Suprapubic skin (tissue), 4 donors: ENCODE results near the gene IHH. TPM values are rescaled to one million over a fixed set of nuclear protein-coding genes. Genes with fewer than 3 reads are reported as not detected.
A peak's percentile ranks its signal among the peaks of the same experiment; 100 is the strongest.

Experiments used
- DNase-seq, 2 donors: peaks; one replicate each; pipeline ENCODE4 v3.0.0-alpha.2; 2019; ENCODE audit warnings: low spot score in 2 of 2
- H3K27ac ChIP-seq: fragments of 200-600 bp; sonication (generic); one replicate; pipeline ENCODE4 v1.5.1; 2019
- H3K27me3 ChIP-seq: fragments of 200-600 bp; sonication (generic); one replicate; pipeline ENCODE4 v1.5.1; 2019
- H3K36me3 ChIP-seq: fragments of 200-600 bp; sonication (generic); one replicate; pipeline ENCODE4 v1.5.1; 2019
- H3K4me1 ChIP-seq: fragments of 200-600 bp; sonication (generic); one replicate; pipeline ENCODE4 v1.5.1; 2019
- H3K4me3 ChIP-seq: fragments of 200-600 bp; sonication (generic); one replicate; pipeline ENCODE4 v1.5.1; 2019; ENCODE audit warnings: mild to moderate bottlenecking
- H3K9me3 ChIP-seq: fragments of 200-600 bp; sonication (generic); one replicate; pipeline ENCODE4 v1.5.1; 2019
- CTCF ChIP-seq, 2 donors: fragments of 200-600 bp in 1 of 2; fragments of 450-650 bp in 1 of 2; sonication (generic) in 1 of 2; IDR thresholded peaks; one replicate each; pipeline ENCODE4 v1.5.1; 2016 to 2019; ENCODE audit warnings: antibody characterized with exemption in 2 of 2, mild to moderate bottlenecking in 1 of 2, moderate library complexity in 1 of 2
- EP300 ChIP-seq: sonication (generic); formaldehyde crosslinking; IDR thresholded peaks from one replicate; pipeline ENCODE4 v1.6.1; 2017; ENCODE audit warnings: antibody characterized with exemption
- POLR2A ChIP-seq, 2 donors: fragments of 450-650 bp; IDR thresholded peaks; one replicate each; pipeline ENCODE4 v1.6.1; 2017; ENCODE audit warnings: antibody characterized with exemption in 2 of 2, mild to moderate bottlenecking in 2 of 2, moderate library complexity in 2 of 2
- POLR2AphosphoS5 ChIP-seq, 3 donors: sonication (generic); formaldehyde crosslinking; IDR thresholded peaks; one replicate each; pipeline ENCODE4 v1.6.1; 2017; ENCODE audit warnings: antibody characterized with exemption in 3 of 3
- WGBS: methylation state at CpG from one replicate; pipeline ENCODE4 v1.1.5; 2018; 5-methylcytosine and 5-hydroxymethylcytosine counted together
- total RNA-seq, 4 donors: library from RNA; depleted of rRNA; stranded (reverse); fragments of >200 nt; gene quantifications; one replicate each; pipeline ENCODE4 v1.1.0, GENCODE V29; 2016

Gene IHH
- total RNA-seq, 4 donors from 2014 or later, result 0.23 to 0.30 TPM; not detected in 2

DNA sequence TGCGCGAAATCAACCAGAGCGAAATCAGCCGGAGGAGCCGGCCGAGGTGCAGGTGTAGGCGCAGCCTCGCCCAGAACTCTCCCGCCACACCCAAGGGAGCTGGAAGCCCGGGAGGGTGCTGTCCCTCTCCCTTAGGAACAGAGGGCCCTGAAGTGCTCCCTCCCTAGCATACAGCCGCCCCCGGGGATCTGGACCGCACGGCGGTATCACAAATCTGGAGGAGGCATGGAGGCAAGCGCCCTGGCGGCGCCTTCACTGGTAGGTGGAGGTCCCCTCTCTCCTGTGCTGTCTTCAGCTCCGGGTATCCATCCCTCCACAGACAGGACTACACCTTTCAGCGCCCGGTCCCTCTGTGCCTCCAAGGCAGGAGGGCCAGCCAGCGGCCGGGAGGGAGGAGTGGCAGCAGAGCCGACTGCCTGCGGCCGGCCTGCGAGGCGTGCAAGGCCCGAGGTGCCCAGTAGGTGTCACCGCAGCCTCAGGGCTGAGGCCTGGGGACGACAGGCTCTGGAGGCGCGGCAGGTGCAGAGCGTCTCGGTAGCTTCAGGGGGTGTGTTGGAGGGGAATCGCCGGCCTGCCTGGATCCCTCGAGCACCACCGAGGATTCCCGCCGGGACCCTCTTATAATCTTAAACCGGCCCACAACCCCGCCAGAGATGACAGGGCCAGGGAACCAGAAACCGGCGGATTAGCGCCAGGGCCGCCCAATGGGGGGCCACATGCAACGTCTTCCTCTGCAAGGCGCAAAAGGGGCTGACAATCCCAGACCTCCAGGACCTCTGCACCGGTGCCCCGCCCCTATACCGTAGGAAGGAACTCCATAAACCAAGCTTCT, 2.8 kb downstream of the IHH start:
- Histone ChIP-seq H3K36me3 (no peaks in the 10 kb centered on the region), H3K9me3 (no peaks in the 10 kb centered on the region), H3K4me3 (no peak overlapping the region), H3K27me3 (peaks cover 89% of the 10 kb centered on the region), H3K27ac (no peak overlapping the region), H3K4me1 (peaks cover 44% of the 10 kb centered on the region)
- TF ChIP-seq EP300 (no peak), CTCF (IDR thresholded peaks at IDR 0.05) (peak; percentile 42 to 72)
- DNase-seq, result peak in 1 of 2 donors; percentile 72
- WGBS, result 0% methylated on average over 6 of the region's 52 CpGs

DNA sequence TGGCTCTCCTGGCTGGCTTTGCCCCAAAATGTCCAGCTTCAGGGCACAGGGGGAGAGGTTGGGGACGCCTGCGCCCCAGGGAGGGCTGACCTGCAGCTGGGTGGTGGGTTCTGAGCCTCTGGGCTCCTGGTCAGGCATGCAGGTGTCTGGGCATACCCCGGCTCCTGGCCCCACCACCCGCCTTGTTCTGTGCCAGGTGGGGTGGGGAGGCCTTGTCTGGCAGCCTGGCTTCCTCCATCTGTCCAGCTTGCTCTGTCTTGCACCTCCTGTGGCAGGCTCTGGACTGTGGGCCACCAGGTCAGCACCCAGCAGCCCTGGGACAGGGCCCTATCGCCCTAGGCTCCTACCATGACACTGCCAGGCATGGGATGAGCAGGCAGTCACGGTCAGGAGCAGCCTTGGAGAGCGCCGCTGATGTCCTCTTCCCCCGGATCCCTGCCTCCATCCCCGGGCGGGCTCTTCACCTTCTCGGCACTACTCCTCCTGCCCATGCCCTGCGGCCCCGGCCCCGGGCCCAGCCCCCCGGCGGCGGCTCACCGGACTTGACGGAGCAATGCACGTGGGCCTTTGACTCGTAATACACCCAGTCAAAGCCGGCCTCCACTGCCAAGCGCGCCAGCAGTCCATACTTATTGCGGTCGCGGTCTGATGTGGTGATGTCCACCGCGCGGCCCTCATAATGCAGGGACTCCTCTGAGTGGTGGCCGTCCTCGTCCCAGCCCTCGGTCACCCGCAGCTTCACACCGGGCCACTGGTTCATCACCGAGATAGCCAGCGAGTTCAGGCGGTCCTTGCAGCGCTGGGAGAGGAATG, 3.6 kb downstream of the IHH start:
- 8% methylated on average over 14 of the region's 40 CpGs for WGBS
- peaks cover 44% of the 10 kb centered on the region for H3K4me1 ChIP-seq
- peak in 1 of 2 donors; percentile 58 for DNase-seq
- TF ChIP-seq EP300 (no peak), POLR2AphosphoS5 (IDR thresholded peaks at IDR 0.05) (no peak), CTCF (IDR thresholded peaks at IDR 0.05) (no peak), POLR2A (IDR thresholded peaks at IDR 0.05) (no peak)
- H3K4me3 ChIP-seq, result no peak overlapping the region
- H3K36me3 ChIP-seq, result no peaks in the 10 kb centered on the region
- H3K27ac ChIP-seq, result no peak overlapping the region
- no peaks in the 10 kb centered on the region for H3K9me3 ChIP-seq
- peaks cover 81% of the 10 kb centered on the region for H3K27me3 ChIP-seq

GRCh38 chr2:219056176-219056895, 4.4 kb downstream of the IHH start:
- H3K9me3 ChIP-seq, result no peaks in the 10 kb centered on the region

DNA sequence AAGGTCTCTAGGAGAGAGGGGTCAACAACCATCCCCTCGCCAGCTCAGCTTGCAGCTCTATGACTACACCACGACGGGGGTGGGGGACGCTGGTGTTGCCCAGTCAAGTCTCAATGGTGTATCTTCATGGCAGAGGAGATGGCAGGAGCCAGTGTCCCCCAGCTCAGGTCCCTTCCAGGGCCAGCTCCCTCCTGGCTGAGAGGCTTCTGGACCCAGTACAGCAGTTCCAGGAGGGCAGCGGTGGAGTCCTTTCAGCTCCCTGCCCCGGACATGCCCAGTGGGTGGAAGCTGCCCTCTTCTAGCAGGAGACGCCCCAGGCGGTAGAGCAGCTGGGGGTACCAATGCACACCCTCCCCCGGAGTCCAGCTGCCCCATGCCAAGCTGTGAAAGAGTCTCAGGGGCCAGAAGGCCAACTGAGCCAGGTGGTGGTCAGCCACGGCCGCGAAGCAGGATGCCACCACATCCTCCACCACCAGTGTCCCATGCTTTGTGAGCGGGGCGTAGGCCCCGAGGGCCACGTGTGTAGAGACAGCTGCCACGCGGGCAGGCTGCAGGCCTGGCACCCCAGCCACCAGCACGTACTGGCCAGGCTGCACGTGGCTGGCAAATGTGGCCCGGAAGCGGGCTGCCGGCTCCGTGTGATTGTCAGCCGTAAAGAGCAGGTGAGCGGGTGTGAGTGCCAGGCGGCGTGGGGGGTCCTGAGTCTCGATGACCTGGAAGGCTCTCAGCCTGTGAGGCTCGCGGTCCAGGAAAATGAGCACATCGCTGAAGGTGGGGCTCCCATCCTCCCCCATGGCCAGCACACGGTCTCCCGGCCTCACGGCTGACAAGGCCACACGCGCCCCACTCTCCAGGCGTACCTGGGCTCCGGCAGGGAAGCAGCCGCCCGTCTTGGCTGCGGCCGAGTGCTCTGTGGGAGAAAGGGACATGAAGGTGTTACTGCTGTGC, 5.5 kb downstream of the IHH start:
- peak in 1 of 2 donors; percentile 73 for DNase-seq
- WGBS, result 89% methylated on average over 11 of the region's 43 CpGs
- Histone ChIP-seq H3K4me3 (no peak overlapping the region), H3K36me3 (no peaks in the 10 kb centered on the region), H3K27me3 (peaks cover 76% of the 10 kb centered on the region), H3K9me3 (no peaks in the 10 kb centered on the region), H3K27ac (no peak overlapping the region), H3K4me1 (peaks cover 31% of the 10 kb centered on the region)
- TF ChIP-seq CTCF (IDR thresholded peaks at IDR 0.05), result no peak

More at GRCh38 chr2:219056176-219056895, 4.4 kb downstream of the IHH start:
- Histone ChIP-seq H3K36me3 (no peaks in the 10 kb centered on the region), H3K4me3 (no peak overlapping the region), H3K27me3 (peaks cover 77% of the 10 kb centered on the region), H3K4me1 (peaks cover 42% of the 10 kb centered on the region), H3K27ac (no peak overlapping the region)
- peak in 1 of 2 donors; percentile 71 for DNase-seq
- TF ChIP-seq POLR2A (IDR thresholded peaks at IDR 0.05) (no peak), POLR2AphosphoS5 (IDR thresholded peaks at IDR 0.05) (no peak), CTCF (IDR thresholded peaks at IDR 0.05) (no peak), EP300 (no peak)
- WGBS, result 68% methylated on average over 8 of the region's 9 CpGs
